ENCODE results near the gene MYO9A. TPM values are rescaled to one million over a fixed set of nuclear protein-coding genes. Genes with fewer than 3 reads are reported as not detected.

Gene MYO9A
- total and polyA plus RNA-seq, 2 donors (not counting 1 experiment from before 2014, with no cell fraction given), result 6.2 to 66.1 TPM

DNA sequence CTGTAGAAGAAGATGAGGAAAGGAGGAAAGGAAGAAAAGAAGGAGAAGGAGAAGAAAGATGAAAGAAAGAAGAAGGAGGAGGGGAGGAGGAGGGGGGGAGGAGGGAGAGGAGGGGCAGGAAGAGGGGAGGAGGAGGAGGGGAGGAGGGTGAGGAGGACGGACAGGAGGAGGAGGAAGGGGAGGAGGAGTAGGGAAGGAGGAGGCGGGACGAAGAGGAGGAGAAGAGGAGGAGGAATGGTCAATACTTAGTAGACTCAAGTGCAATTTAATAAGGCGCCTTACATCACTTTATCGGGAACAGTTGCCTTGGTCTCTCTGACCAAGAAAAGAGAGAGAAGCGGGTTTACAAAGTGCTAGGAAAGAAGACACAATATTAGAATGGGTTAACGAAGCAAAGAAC is 331.3 kb downstream of the MYO9A start:
- WGBS (ENCODE audit: insufficient coverage), result 82% methylated on average over 7 of the region's 7 CpGs
- POLR2A ChIA-PET, result no interaction called here
- no peak overlapping the region for H3K27ac ChIP-seq (ENCODE audit: low read length in 2 of 2)
- no peak overlapping the region for H3K4me3 ChIP-seq (ENCODE audit: control extremely low read depth in 1 of 5, extremely low read depth in 1 of 5, insufficient read depth in 1 of 5, low read depth in 2 of 5, low read length in 4 of 5)
- H3K36me3 ChIP-seq (replicated peaks in 1 of 2; ENCODE audit: control extremely low read depth in 1 of 2, control insufficient read depth in 1 of 2, extremely low read depth in 1 of 2, insufficient read depth in 2 of 2, low read length in 1 of 2), result no peaks in the 10 kb centered on the region
- H3K9me3 ChIP-seq (ENCODE audit: control extremely low read depth in 1 of 3, control insufficient read depth in 2 of 3, insufficient read depth in 1 of 3, low read length in 2 of 3), result no peaks in the 10 kb centered on the region
- Mint-ChIP-seq H3K4me3 (no peak overlapping the region), H3K27me3 (peaks cover 18% of the 10 kb centered on the region), H3K9me3 (ENCODE audit: insufficient read depth) (no peaks in the 10 kb centered on the region), H3K27ac (no peak overlapping the region), H3K4me1 (no peaks in the 10 kb centered on the region)
- ATAC-seq (ENCODE audit: low read depth) (no peak), DNase-seq (no peak)
- H3K27me3 ChIP-seq (replicated peaks in 1 of 4; ENCODE audit: control extremely low read depth in 1 of 4, control insufficient read depth in 3 of 4, insufficient read depth in 4 of 4, low read length in 3 of 4), result no peaks in the 10 kb centered on the region
- TF ChIP-seq EZH2 (IDR thresholded peaks at IDR 0.05; ENCODE audit: borderline replicate concordance, insufficient read depth, low read depth, low read length, poor library complexity, severe bottlenecking), result no peak
- TF ChIP-seq, protein P1, sequence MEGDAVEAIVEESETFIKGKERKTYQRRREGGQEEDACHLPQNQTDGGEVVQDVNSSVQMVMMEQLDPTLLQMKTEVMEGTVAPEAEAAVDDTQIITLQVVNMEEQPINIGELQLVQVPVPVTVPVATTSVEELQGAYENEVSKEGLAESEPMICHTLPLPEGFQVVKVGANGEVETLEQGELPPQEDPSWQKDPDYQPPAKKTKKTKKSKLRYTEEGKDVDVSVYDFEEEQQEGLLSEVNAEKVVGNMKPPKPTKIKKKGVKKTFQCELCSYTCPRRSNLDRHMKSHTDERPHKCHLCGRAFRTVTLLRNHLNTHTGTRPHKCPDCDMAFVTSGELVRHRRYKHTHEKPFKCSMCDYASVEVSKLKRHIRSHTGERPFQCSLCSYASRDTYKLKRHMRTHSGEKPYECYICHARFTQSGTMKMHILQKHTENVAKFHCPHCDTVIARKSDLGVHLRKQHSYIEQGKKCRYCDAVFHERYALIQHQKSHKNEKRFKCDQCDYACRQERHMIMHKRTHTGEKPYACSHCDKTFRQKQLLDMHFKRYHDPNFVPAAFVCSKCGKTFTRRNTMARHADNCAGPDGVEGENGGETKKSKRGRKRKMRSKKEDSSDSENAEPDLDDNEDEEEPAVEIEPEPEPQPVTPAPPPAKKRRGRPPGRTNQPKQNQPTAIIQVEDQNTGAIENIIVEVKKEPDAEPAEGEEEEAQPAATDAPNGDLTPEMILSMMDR (IDR thresholded peaks at IDR 0.05), result no peak
- H3K4me1 ChIP-seq (ENCODE audit: control insufficient read depth in 2 of 2, insufficient read depth in 2 of 2, low read length in 2 of 2), result no peaks in the 10 kb centered on the region
- no peak overlapping the region for H3K9ac ChIP-seq (ENCODE audit: low read length)
- no peak overlapping the region for H3K4me2 ChIP-seq (replicated peaks; ENCODE audit: low read depth, low read length, poor library complexity, severe bottlenecking)
- H3K79me2 ChIP-seq (ENCODE audit: control insufficient read depth, insufficient read depth, low read length), result no peaks in the 10 kb centered on the region
- CTCF ChIA-PET, result interaction anchor here (2.5 kb wide), 1 partner anchor 14 kb away, joined by 5 read pairs; no protein-coding TSS in a partner anchor
- H2AFZ ChIP-seq (ENCODE audit: insufficient read depth, low read depth, low read length, poor library complexity, severe bottlenecking), result no peak overlapping the region
- H4K20me1 ChIP-seq (ENCODE audit: control insufficient read depth, insufficient read depth, low read length, poor library complexity, severe bottlenecking), result no peaks in the 10 kb centered on the region
- intact Hi-C loops (cut with micrococcal nuclease), result no loop called here

DNA sequence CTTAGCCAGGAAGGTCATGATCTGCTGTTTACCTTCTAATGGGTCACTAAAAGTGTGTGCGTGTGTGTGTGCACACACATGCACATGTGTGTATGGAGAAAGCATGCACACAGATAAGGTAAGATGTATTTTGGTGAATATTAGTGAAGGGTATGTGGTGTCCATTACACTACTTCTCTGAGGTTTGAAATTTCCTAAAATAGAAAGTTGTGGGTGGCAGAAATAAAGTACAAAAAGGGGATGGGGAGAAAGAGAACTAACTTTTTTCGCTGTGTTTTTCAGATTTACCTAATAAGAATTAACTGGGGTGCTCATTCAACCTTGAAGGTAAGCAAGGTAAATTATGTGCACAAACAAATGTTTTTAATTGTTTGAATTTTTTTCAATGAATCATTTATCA is 332.0 kb downstream of the MYO9A start:
- POLR2A ChIA-PET, result no interaction called here
- DNase-seq (no peak), ATAC-seq (ENCODE audit: low read depth) (no peak)
- H3K27me3 Mint-ChIP-seq, result peaks cover 25% of the 10 kb centered on the region
- Histone ChIP-seq H3K27me3 (replicated peaks in 1 of 4; ENCODE audit: control extremely low read depth in 1 of 4, control insufficient read depth in 3 of 4, insufficient read depth in 4 of 4, low read length in 3 of 4) (no peaks in the 10 kb centered on the region), H3K36me3 (replicated peaks in 1 of 2; ENCODE audit: control extremely low read depth in 1 of 2, control insufficient read depth in 1 of 2, extremely low read depth in 1 of 2, insufficient read depth in 2 of 2, low read length in 1 of 2) (no peaks in the 10 kb centered on the region), H2AFZ (ENCODE audit: insufficient read depth, low read depth, low read length, poor library complexity, severe bottlenecking) (no peak overlapping the region), H3K4me3 (ENCODE audit: control extremely low read depth in 1 of 5, extremely low read depth in 1 of 5, insufficient read depth in 1 of 5, low read depth in 2 of 5, low read length in 4 of 5) (no peak overlapping the region), H3K9ac (ENCODE audit: low read length) (no peak overlapping the region), H3K27ac (ENCODE audit: low read length in 2 of 2) (no peak overlapping the region), H4K20me1 (ENCODE audit: control insufficient read depth, insufficient read depth, low read length, poor library complexity, severe bottlenecking) (no peaks in the 10 kb centered on the region), H3K9me3 (ENCODE audit: control extremely low read depth in 1 of 3, control insufficient read depth in 2 of 3, insufficient read depth in 1 of 3, low read length in 2 of 3) (no peaks in the 10 kb centered on the region), H3K4me1 (ENCODE audit: control insufficient read depth in 2 of 2, insufficient read depth in 2 of 2, low read length in 2 of 2) (no peaks in the 10 kb centered on the region), H3K4me2 (replicated peaks; ENCODE audit: low read depth, low read length, poor library complexity, severe bottlenecking) (no peak overlapping the region), H3K79me2 (ENCODE audit: control insufficient read depth, insufficient read depth, low read length) (no peaks in the 10 kb centered on the region)
- intact Hi-C loops (cut with micrococcal nuclease), result no loop called here
- TF ChIP-seq, protein P1 (IDR thresholded peaks at IDR 0.05), result no peak
- TF ChIP-seq EZH2 (IDR thresholded peaks at IDR 0.05; ENCODE audit: borderline replicate concordance, insufficient read depth, low read depth, low read length, poor library complexity, severe bottlenecking), result no peak
- CTCF ChIA-PET, result no interaction called here
- 71% methylated on average over 1 of the region's 2 CpGs for WGBS (ENCODE audit: insufficient coverage)
- H3K4me3 Mint-ChIP-seq, result no peak overlapping the region
- H3K27ac Mint-ChIP-seq, result no peak overlapping the region
- H3K4me1 Mint-ChIP-seq, result no peaks in the 10 kb centered on the region
- no peaks in the 10 kb centered on the region for H3K9me3 Mint-ChIP-seq (ENCODE audit: insufficient read depth)

Data from B cell (primary cell).